SK-N-SH (cell line): ENCODE data around the gene MTA2. TPM values are rescaled to one million over a fixed set of nuclear protein-coding genes. Genes with fewer than 3 reads are reported as not detected.

Experiments used
- CTCF ChIA-PET: fragments of 300-600, 350-600 bp; formaldehyde crosslinking; extraction: SDS; loops from one replicate; lab custom pipeline; 2021; lab: Yijun Ruan, JAX
- POLR2A ChIA-PET: fragments of 350-600 bp; sonication (Branson Sonifier 250); formaldehyde crosslinking; extraction: SDS; loops from one replicate; lab custom pipeline; 2020; ENCODE audit warnings: antibody characterized with exemption, inconsistent platforms; lab: Yijun Ruan, JAX
- DNase-seq: peaks from one replicate; pipeline ENCODE4 v3.0.0; 2012
- H2AFZ ChIP-seq: fragments of 200-600 bp; sonication (generic); 2 replicates; pipeline ENCODE4 v1.8.1; 2016; ENCODE audit warnings: antibody characterized with exemption, mild to moderate bottlenecking, low read depth
- H3F3A ChIP-seq: fragments of 200-600 bp; sonication (generic); replicated peaks from 2 replicates; pipeline ENCODE3; 2016; ENCODE audit warnings: antibody characterized with exemption, mild to moderate bottlenecking; ENCODE audit not compliant: insufficient read depth
- H3K27ac ChIP-seq, 2 experiments: fragments of 200-500 bp in 1 of 2; fragments of 200-600 bp in 1 of 2; sonication (Bioruptor generic) in 1 of 2; sonication (generic), shearing (Covaris generic) in 1 of 2; 2 replicates each; pipeline versions ENCODE4 v1.5.1 to v1.6.1; 2014 to 2016; ENCODE audit warnings: low read depth in 2 of 2, inconsistent platforms in 1 of 2, low read length in 1 of 2, mild to moderate bottlenecking in 1 of 2, mixed read lengths in 1 of 2
- H3K27me3 ChIP-seq: fragments of 200-600 bp; sonication (generic), shearing (Covaris generic); 2 replicates; pipeline ENCODE4 v1.6.1; 2016; ENCODE audit warnings: mixed run types; ENCODE audit not compliant: insufficient read depth
- H3K36me3 ChIP-seq, 2 experiments: fragments of 200-500 bp in 1 of 2; fragments of 200-600 bp in 1 of 2; sonication (Bioruptor generic) in 1 of 2; sonication (generic) in 1 of 2; replicated peaks in 1 of 2; 2 replicates each; pipeline versions ENCODE3 to v1.5.1; 2014 to 2016; ENCODE audit warnings: low read length in 1 of 2, mild to moderate bottlenecking in 1 of 2; ENCODE audit not compliant: insufficient read depth in 2 of 2, control insufficient read depth in 1 of 2
- H3K4me1 ChIP-seq, 2 experiments: fragments of 200-500 bp in 1 of 2; fragments of 200-600 bp in 1 of 2; sonication (Bioruptor generic) in 1 of 2; sonication (generic), shearing (Covaris generic) in 1 of 2; 2 replicates each; pipeline versions ENCODE4 v1.5.1 to v1.6.1; 2014 to 2016; ENCODE audit warnings: low read depth in 1 of 2, low read length in 1 of 2, mixed run types in 1 of 2; ENCODE audit not compliant: insufficient read depth in 2 of 2, control insufficient read depth in 1 of 2
- H3K4me2 ChIP-seq: fragments of 200-600 bp; sonication (generic), shearing (Covaris generic); 2 replicates; pipeline ENCODE4 v1.6.1; 2017; ENCODE audit warnings: mixed run types
- H3K4me3 ChIP-seq, 2 experiments: fragments of 200-500 bp in 1 of 2; fragments of 200-600 bp in 1 of 2; sonication (Bioruptor generic) in 1 of 2; sonication (generic), shearing (Covaris generic) in 1 of 2; 2 replicates each; pipeline versions ENCODE4 v1.5.1 to v1.8.1; 2014 to 2016; ENCODE audit warnings: low read depth in 2 of 2, inconsistent platforms in 1 of 2, low read length in 1 of 2, mild to moderate bottlenecking in 1 of 2, mixed read lengths in 1 of 2, moderate library complexity in 1 of 2
- H3K79me2 ChIP-seq: fragments of 200-600 bp; sonication (generic); 2 replicates; pipeline ENCODE4 v1.8.1; 2017; ENCODE audit warnings: mild to moderate bottlenecking; ENCODE audit not compliant: insufficient read depth
- H3K9ac ChIP-seq: fragments of 200-600 bp; sonication (generic); 2 replicates; pipeline ENCODE4 v1.6.1; 2017; ENCODE audit warnings: mixed run types
- H3K9me2 ChIP-seq: fragments of 200-600 bp; sonication (generic); 2 replicates; pipeline ENCODE4 v1.6.1; 2017; ENCODE audit warnings: mixed run types
- H3K9me3 ChIP-seq: fragments of 200-600 bp; sonication (generic); 2 replicates; pipeline ENCODE4 v1.6.1; 2017; ENCODE audit warnings: mixed run types, mild to moderate bottlenecking, moderate library complexity
- H4K20me1 ChIP-seq: fragments of 200-600 bp; sonication (generic); 2 replicates; pipeline ENCODE4 v1.6.1; 2017; ENCODE audit warnings: mild to moderate bottlenecking, mixed run types; ENCODE audit not compliant: insufficient read depth
- ELF1 ChIP-seq: IDR thresholded peaks from 2 replicates; pipeline ENCODE4 v1.4.0; 2012
- GABPA ChIP-seq: IDR thresholded peaks from 2 replicates; pipeline ENCODE4 v1.4.0; 2012; ENCODE audit warnings: low read depth, mild to moderate bottlenecking
- IRF3 ChIP-seq: fragments of 150-350 bp; IDR thresholded peaks from 2 replicates; pipeline ENCODE4 v1.6.1; 2016; ENCODE audit warnings: mild to moderate bottlenecking, low read depth, low read length
- PBX3 ChIP-seq: IDR thresholded peaks from 2 replicates; pipeline ENCODE4; 2012
- POLR2AphosphoS5 ChIP-seq: IDR thresholded peaks from 2 replicates; pipeline ENCODE4 v1.6.1; 2012; ENCODE audit warnings: low read depth, low read length
- SIN3A ChIP-seq: IDR thresholded peaks from 2 replicates; pipeline ENCODE4 v1.6.1; 2012; ENCODE audit warnings: low read depth, mild to moderate bottlenecking, low read length, moderate library complexity, borderline replicate concordance
- SMC3 ChIP-seq: IDR thresholded peaks from 2 replicates; pipeline ENCODE4 v1.6.1; 2012; ENCODE audit warnings: low read depth, low read length, improper control_type of control experiment
- TEAD4 ChIP-seq: IDR thresholded peaks from 2 replicates; pipeline ENCODE4 v1.4.0; 2012; ENCODE audit warnings: mild to moderate bottlenecking, borderline replicate concordance; ENCODE audit not compliant: insufficient read depth
- YY1 ChIP-seq: IDR thresholded peaks from 2 replicates; pipeline ENCODE4 v1.4.0; 2012; ENCODE audit warnings: low read depth, mild to moderate bottlenecking
- WGBS: methylation state at CpG from one replicate; pipeline ENCODE4 v1.1.6; 2017; ENCODE audit warnings: low lambda C conversion rate; 5-methylcytosine and 5-hydroxymethylcytosine counted together
- polyA plus RNA-seq, 3 experiments: library from polyadenylated mRNA; depleted of rRNA; stranded (reverse); fragments of >200 nt; gene quantifications; 2 replicates each; pipeline ENCODE4 v1.2.3, GENCODE V29; 2012
- TF ChIP-seq, protein P1 (sequence below): fragments of 200-600 bp; sonication (generic); IDR thresholded peaks from 2 replicates; pipeline ENCODE4 v1.6.1; 2017; ENCODE audit warnings: antibody characterized with exemption, mild to moderate bottlenecking, moderate library complexity

Gene MTA2
- polyA plus RNA-seq, 1 of the 3 experiments (the other 2 are of a cell fraction) = 18.4 TPM

GRCh38 chr11:62612366-62613290 is 11.0 kb upstream of the MTA2 start, which contains the start of the genes EML3 and ROM1:
Gene EML3, minus strand, starts transcription at chr11:62612775. Its CDS starts 318 bp downstream, at chr11:62612457.
Gene ROM1, plus strand, starts transcription at chr11:62613257. Its CDS starts 25 bp downstream, at chr11:62613282.
- H3K36me3 ChIP-seq = peaks cover 14 to 24% of the 10 kb centered on the region in 2 experiments
- peaks cover 17% of the 10 kb centered on the region; the same call in 1 of the 2 replicates for H3K79me2 ChIP-seq
- peaks cover 4 to 24% of the 10 kb centered on the region in 2 experiments; a peak in 2 of 4 replicates for H3K4me1 ChIP-seq
- ChIA-PET CTCF (interaction anchor here (0.7 to 6.9 kb wide), 22 partner anchors 9 to 218 kb away, joined by 3 to 69 read pairs (median 4); partner anchors contain the start of genes B3GAT3, C11orf98, CSKMT and LBHD1), POLR2A (interaction anchor here (0.5 to 2.7 kb wide), 10 partner anchors 9 to 340 kb away, joined by 3 to 18 read pairs (median 6); partner anchors contain the start of genes B3GAT3, C11orf98, CSKMT and EEF1G)
- H3K9ac ChIP-seq = peak within 1 kb of the TSS; percentile 70
- peak within 1 kb of the TSS; percentile 71 to 81 for H3K4me3 ChIP-seq
- peak within 1 kb of the TSS; percentile 82 for H3K4me2 ChIP-seq
- peaks cover 27% of the 10 kb centered on the region for H3F3A ChIP-seq
- H3K9me3 ChIP-seq = no peaks in the 10 kb centered on the region
- H3K27me3 ChIP-seq = no peaks in the 10 kb centered on the region
- peak within 1 kb of the TSS; percentile 76 for H2AFZ ChIP-seq
- no peaks in the 10 kb centered on the region for H4K20me1 ChIP-seq
- no peaks in the 10 kb centered on the region for H3K9me2 ChIP-seq
- H3K27ac ChIP-seq = peak within 1 kb of the TSS; percentile 70 to 92
- WGBS = 1% methylated on average over 13 of the region's 91 CpGs
- TF ChIP-seq GABPA (peak; percentile 30; the same call in 1 of the 2 replicates), POLR2AphosphoS5 (peak; percentile 16; the same call in 1 of the 2 replicates), PBX3 (0 out of 2 replicates have a peak, but pooled peaks have one; percentile 5), SIN3A (no peak; the same call in 1 of the 2 replicates), TEAD4 (0 out of 2 replicates have a peak, but pooled peaks have one; percentile 6), IRF3 (no peak), YY1 (0 out of 2 replicates have a peak, but pooled peaks have one; percentile 5), ELF1 (0 out of 2 replicates have a peak, but pooled peaks have one; percentile 18), SMC3 (peak; percentile 13; the same call in 1 of the 2 replicates)
- TF ChIP-seq, protein P1, sequence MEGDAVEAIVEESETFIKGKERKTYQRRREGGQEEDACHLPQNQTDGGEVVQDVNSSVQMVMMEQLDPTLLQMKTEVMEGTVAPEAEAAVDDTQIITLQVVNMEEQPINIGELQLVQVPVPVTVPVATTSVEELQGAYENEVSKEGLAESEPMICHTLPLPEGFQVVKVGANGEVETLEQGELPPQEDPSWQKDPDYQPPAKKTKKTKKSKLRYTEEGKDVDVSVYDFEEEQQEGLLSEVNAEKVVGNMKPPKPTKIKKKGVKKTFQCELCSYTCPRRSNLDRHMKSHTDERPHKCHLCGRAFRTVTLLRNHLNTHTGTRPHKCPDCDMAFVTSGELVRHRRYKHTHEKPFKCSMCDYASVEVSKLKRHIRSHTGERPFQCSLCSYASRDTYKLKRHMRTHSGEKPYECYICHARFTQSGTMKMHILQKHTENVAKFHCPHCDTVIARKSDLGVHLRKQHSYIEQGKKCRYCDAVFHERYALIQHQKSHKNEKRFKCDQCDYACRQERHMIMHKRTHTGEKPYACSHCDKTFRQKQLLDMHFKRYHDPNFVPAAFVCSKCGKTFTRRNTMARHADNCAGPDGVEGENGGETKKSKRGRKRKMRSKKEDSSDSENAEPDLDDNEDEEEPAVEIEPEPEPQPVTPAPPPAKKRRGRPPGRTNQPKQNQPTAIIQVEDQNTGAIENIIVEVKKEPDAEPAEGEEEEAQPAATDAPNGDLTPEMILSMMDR = peak; percentile 76
- TF ChIP-seq, all 33 proteins: peak for 8
- DNase-seq = peak; percentile 97
